IMR-90 (cell line): ENCODE measurements around the gene FMO4. TPM values are rescaled to one million over a fixed set of nuclear protein-coding genes. Genes with fewer than 3 reads are reported as not detected.

Experiments
- ATAC-seq: fragments of 200-7000 bp; cut with Tn5 transposase; 2 replicates; pipeline ENCODE4 v1.9.1; 2020; ENCODE audit warnings: low read depth, mild to moderate bottlenecking, moderate library complexity
- BruUV-seq: library from RNA; stranded (reverse); fragments of 400-500 nt; replicated peaks from 2 replicates; lab custom pipeline; 2021; lab: Mats Ljungman, UMichigan
- CTCF ChIA-PET: fragments of 300-600 bp; formaldehyde crosslinking; extraction: SDS; loops from one replicate; lab custom pipeline; 2021; ENCODE audit warnings: antibody characterized with exemption; lab: Yijun Ruan, JAX
- POLR2A ChIA-PET: fragments of 300-600 bp; sonication (Branson Sonifier 250); formaldehyde crosslinking; loops from one replicate; lab custom pipeline; 2022; ENCODE audit warnings: antibody characterized with exemption; ENCODE audit not compliant: unreplicated experiment; lab: Charles Lee
- DNase-seq: peaks from one replicate; pipeline ENCODE4 v3.0.0; 2013
- H2AFZ ChIP-seq: replicated peaks from 2 replicates; pipeline ENCODE3; 2013; ENCODE audit warnings: low read length, mild to moderate bottlenecking; ENCODE audit not compliant: poor library complexity
- H2AK5ac ChIP-seq: 2 replicates; pipeline ENCODE4 v1.6.1; 2013; ENCODE audit warnings: low read depth, low read length, inconsistent platforms
- H2AK9ac ChIP-seq: replicated peaks from 2 replicates; pipeline ENCODE3; 2013; ENCODE audit warnings: mild to moderate bottlenecking, low read depth, low read length, moderate library complexity; ENCODE audit not compliant: poor library complexity
- H2BK120ac ChIP-seq: 2 replicates; pipeline ENCODE4 v1.6.1; 2013; ENCODE audit warnings: low read depth, low read length, inconsistent platforms
- H2BK15ac ChIP-seq: 3 replicates; pipeline ENCODE4 v1.6.1; 2013; ENCODE audit warnings: low read depth, low read length, inconsistent platforms
- H2BK20ac ChIP-seq: 2 replicates; pipeline ENCODE4 v1.6.1; 2013; ENCODE audit warnings: low read depth, mild to moderate bottlenecking, inconsistent platforms, low read length, moderate library complexity
- H2BK5ac ChIP-seq: 2 replicates; pipeline ENCODE4 v1.6.1; 2013; ENCODE audit warnings: mild to moderate bottlenecking, low read depth, low read length, inconsistent platforms; ENCODE audit not compliant: poor library complexity, severe bottlenecking
- H3K14ac ChIP-seq: replicated peaks from 2 replicates; pipeline ENCODE4 v1.6.1; 2013; ENCODE audit warnings: low read depth, low read length, inconsistent platforms
- H3K18ac ChIP-seq: 2 replicates; pipeline ENCODE4 v1.6.1; 2013; ENCODE audit warnings: low read depth, low read length, control low read depth
- H3K23ac ChIP-seq: 2 replicates; pipeline ENCODE4 v1.6.1; 2013; ENCODE audit warnings: low read depth, low read length, inconsistent platforms
- H3K27ac ChIP-seq: 2 replicates; pipeline ENCODE4 v1.5.1; 2013; ENCODE audit warnings: mild to moderate bottlenecking, control low read depth, low read length; ENCODE audit not compliant: insufficient read depth
- H3K27me3 ChIP-seq: 2 replicates; pipeline ENCODE4 v1.6.1; 2013; ENCODE audit warnings: low read length; ENCODE audit not compliant: control insufficient read depth, insufficient read depth
- H3K36me3 ChIP-seq: 2 replicates; pipeline ENCODE4 v1.6.1; 2013; ENCODE audit warnings: low read length, mixed read lengths; ENCODE audit not compliant: control insufficient read depth, insufficient read depth
- H3K4ac ChIP-seq: 2 replicates; pipeline ENCODE4 v1.6.1; 2013; ENCODE audit warnings: low read depth, low read length, inconsistent platforms
- H3K4me1 ChIP-seq: 2 replicates; pipeline ENCODE4 v1.6.1; 2013; ENCODE audit warnings: low read length, mixed read lengths; ENCODE audit not compliant: control insufficient read depth, insufficient read depth
- H3K4me2 ChIP-seq: 2 replicates; pipeline ENCODE4 v1.6.1; 2013; ENCODE audit warnings: low read depth, mild to moderate bottlenecking, control low read depth, low read length, moderate library complexity
- H3K4me3 ChIP-seq: 2 replicates; pipeline ENCODE4 v1.5.1; 2013; ENCODE audit warnings: low read depth, mild to moderate bottlenecking, control low read depth, low read length, moderate library complexity; ENCODE audit not compliant: insufficient read depth
- H3K56ac ChIP-seq: 2 replicates; pipeline ENCODE4 v1.6.1; 2013; ENCODE audit warnings: low read length, inconsistent platforms; ENCODE audit not compliant: insufficient read depth; ENCODE audit errors: extremely low read depth
- H3K79me1 ChIP-seq, 2 experiments: 2 replicates each; pipeline ENCODE4 v1.6.1; 2013; ENCODE audit warnings: low read length in 2 of 2, inconsistent platforms in 1 of 2, low read depth in 1 of 2
- H3K9ac ChIP-seq: 2 replicates; pipeline ENCODE4 v1.6.1; 2013; ENCODE audit warnings: low read depth, low read length, control low read depth
- H3K9me1 ChIP-seq: 2 replicates; pipeline ENCODE4 v1.6.1; 2013; ENCODE audit warnings: low read length, inconsistent platforms; ENCODE audit not compliant: insufficient read depth
- H3K9me3 ChIP-seq: 2 replicates; pipeline ENCODE4 v1.6.1; 2013; ENCODE audit warnings: low read length; ENCODE audit not compliant: control insufficient read depth, insufficient read depth
- H4K20me1 ChIP-seq: 2 replicates; pipeline ENCODE4 v1.6.1; 2013; ENCODE audit warnings: low read length, inconsistent platforms; ENCODE audit not compliant: insufficient read depth
- H4K5ac ChIP-seq: 2 replicates; pipeline ENCODE4 v1.6.1; 2013; ENCODE audit warnings: mild to moderate bottlenecking, low read depth, low read length, control low read depth
- H4K8ac ChIP-seq, 2 experiments: 2 replicates each; pipeline ENCODE4 v1.6.1; 2013; ENCODE audit warnings: low read depth in 2 of 2, low read length in 2 of 2, control low read depth in 1 of 2, inconsistent platforms in 1 of 2
- H4K91ac ChIP-seq: 2 replicates; pipeline ENCODE4 v1.6.1; 2013; ENCODE audit warnings: low read depth, low read length, inconsistent platforms; ENCODE audit not compliant: insufficient read depth
- RAD21 ChIP-seq: IDR thresholded peaks from 2 replicates; pipeline ENCODE4 v1.6.1; 2012; ENCODE audit warnings: low read length, improper control_type of control experiment
- WGBS, 2 experiments: methylation state at CpG; one replicate each; pipeline versions ENCODE4 v1.1.5 to v1.1.7; 2013; ENCODE audit warnings: missing lambda C conversion rate in 2 of 2; ENCODE audit not compliant: insufficient read length in 1 of 2; ENCODE audit errors: extremely low coverage in 2 of 2; 5-methylcytosine and 5-hydroxymethylcytosine counted together
- dilution Hi-C: fragments of 300-500 bp; cut with HindIII; formaldehyde crosslinking; loops from one replicate; pipeline ENCODE4 v1.14.3; 2018; ENCODE audit warnings: low sequenced_read_pairs; ENCODE audit not compliant: unreplicated experiment
- in situ Hi-C: fragments of 300-500 bp; cut with MboI; formaldehyde crosslinking; loops from 3 replicates; pipeline ENCODE4 v1.14.3; 2019; ENCODE audit warnings: low sequenced_read_pairs, inconsistent platforms, mixed read lengths
- intact Hi-C: fragments of 100-400 bp; cut with micrococcal nuclease; formaldehyde crosslinking; loops from 2 replicates; pipeline ENCODE4 v1.10.0; 2022
- polyA plus RNA-seq, 3 experiments: library from polyadenylated mRNA; depleted of rRNA; stranded (reverse); fragments of >200 nt; gene quantifications; 2 replicates each; pipeline ENCODE4 v1.2.3, GENCODE V29; 2012; ENCODE audit warnings: low replicate concordance in 1 of 3
- total RNA-seq: library from RNA; depleted of rRNA; stranded (reverse); fragments of >200 nt; gene quantifications from 2 replicates; pipeline ENCODE4 v1.2.3, GENCODE V29; 2012

The FMO4 gene
- total and polyA plus RNA-seq, 2 of the 4 experiments (the other 2 are of a cell fraction): 0.36 to 0.55 TPM

DNA sequence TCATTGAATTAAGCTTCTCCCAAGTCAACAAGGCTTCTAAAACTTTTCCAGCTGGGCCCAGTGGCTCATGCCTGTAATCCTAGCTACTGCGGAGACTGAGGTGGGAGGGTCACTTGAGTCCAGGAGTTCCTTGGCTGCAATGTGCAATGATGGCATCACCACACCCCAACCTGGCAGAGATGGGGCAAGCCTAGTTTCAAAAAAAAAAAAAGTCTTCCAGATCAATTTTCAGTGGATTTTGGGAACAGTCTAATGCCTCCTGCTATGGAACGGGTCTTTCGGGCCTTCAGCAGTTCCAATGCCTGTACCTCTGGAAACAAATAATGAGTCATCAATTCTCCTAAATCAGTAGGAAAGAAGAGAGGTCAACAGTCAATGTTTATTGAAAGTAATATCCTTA is 38.0 kb downstream of the FMO4 start:
- Histone ChIP-seq H3K18ac (no peak overlapping the region), H2BK120ac (no peak overlapping the region), H3K9ac (no peak overlapping the region), H2BK20ac (no peak overlapping the region), H4K91ac (no peak overlapping the region), H2BK15ac (no peak overlapping the region), H3K79me1 (no peaks in the 10 kb centered on the region), H2BK5ac (no peak overlapping the region), H3K4me2 (no peak overlapping the region), H4K20me1 (no peaks in the 10 kb centered on the region), H3K23ac (no peak overlapping the region), H4K5ac (no peak overlapping the region), H3K4ac (no peak overlapping the region), H3K27me3 (no peaks in the 10 kb centered on the region), H3K9me3 (no peaks in the 10 kb centered on the region), H2AFZ (no peak overlapping the region), H3K4me3 (no peak overlapping the region), H4K8ac (no peak overlapping the region), H3K56ac (no peak overlapping the region), H3K27ac (no peak overlapping the region), H3K14ac (no peak overlapping the region), H3K36me3 (no peaks in the 10 kb centered on the region), H3K4me1 (no peaks in the 10 kb centered on the region), H3K9me1 (no peaks in the 10 kb centered on the region), H2AK9ac (no peak overlapping the region), H2AK5ac (no peak overlapping the region)
- ATAC-seq: no peak
- no CpG with 5 or more reads among the region's 3 CpGs for WGBS, 2 experiments
- no peak for DNase-seq
- BruUV-seq: no TSS peak
- dilution Hi-C loops (no loop called here), intact Hi-C loops (no loop called here), in situ Hi-C loops (no loop called here)
- POLR2A ChIA-PET: no interaction called here
- TF ChIP-seq RAD21: no peak
- CTCF ChIA-PET: interaction anchor here (0.6 kb wide), 1 partner anchor 74 kb away, joined by 4 read pairs; no protein-coding TSS in a partner anchor
